A549 (cell line): ENCODE results near the gene BUB1B. TPM values are rescaled to one million over a fixed set of nuclear protein-coding genes. Genes with fewer than 3 reads are reported as not detected.

Source experiments
- ATAC-seq, 2 experiments: fragments of 200-7000 bp in 1 of 2; fragments of >200 bp in 1 of 2; cut with Nextera tagmentation in 1 of 2; cut with Tn5 transposase in 1 of 2; 3 replicates each; pipeline versions ENCODE4 v1.8.0 to v1.9.1; 2018 to 2020; ENCODE audit warnings: mild to moderate bottlenecking in 1 of 2, moderate library complexity in 1 of 2
- CTCF ChIA-PET: fragments of 300-600 bp; sonication (Branson Sonifier 250); formaldehyde crosslinking; extraction: SDS; loops from one replicate; lab custom pipeline; 2021; ENCODE audit warnings: antibody characterized with exemption, inconsistent platforms; lab: Yijun Ruan, JAX
- POLR2A ChIA-PET: fragments of 350-600 bp; formaldehyde crosslinking; extraction: SDS; loops from one replicate; lab custom pipeline; 2021; ENCODE audit warnings: antibody characterized with exemption, inconsistent platforms; lab: Yijun Ruan, JAX
- DNase-seq, 2 experiments: peaks; one replicate each; pipeline versions ENCODE4 v3.0.0 to v3.0.0-alpha.2; 2011 to 2016; ENCODE audit warnings: low read depth in 1 of 2, low spot score in 1 of 2
- FAIRE-seq: peaks from 2 replicates; lab custom pipeline; 2011; peaks lifted over from hg19 to GRCh38; lab: Jason Lieb, UNC
- H3K27ac ChIP-seq, 2 experiments: fragments of >200 bp; sonication (Bioruptor Twin); formaldehyde crosslinking; 3 replicates each; pipeline ENCODE4 v1.5.1; 2016 to 2017
- H3K4me1 ChIP-seq: fragments of >200 bp; sonication (Bioruptor Twin); formaldehyde crosslinking; 3 replicates; pipeline ENCODE4 v1.6.1; 2016
- H3K4me2 ChIP-seq: fragments of >200 bp; sonication (Bioruptor Twin); formaldehyde crosslinking; 3 replicates; pipeline ENCODE4 v1.6.1; 2016
- H3K4me3 ChIP-seq: fragments of >200 bp; sonication (Bioruptor Twin); formaldehyde crosslinking; 3 replicates; pipeline ENCODE4 v1.5.1; 2016
- H3K9me3 ChIP-seq: fragments of >200 bp; sonication (Bioruptor Twin); formaldehyde crosslinking; 3 replicates; pipeline ENCODE4 v1.6.1; 2016
- CBX2 ChIP-seq: fragments of 200-600 bp; sonication (generic); IDR thresholded peaks from 2 replicates; pipeline ENCODE4 v1.6.1; 2016; ENCODE audit warnings: low read depth, mild to moderate bottlenecking, borderline replicate concordance
- CTCF ChIP-seq: fragments of >200 bp; sonication (Bioruptor Twin); formaldehyde crosslinking; IDR thresholded peaks from 3 replicates; pipeline ENCODE4 v1.5.1; 2016
- GATA3 ChIP-seq: IDR thresholded peaks from 2 replicates; pipeline ENCODE4 v1.6.1; 2012; ENCODE audit warnings: borderline replicate concordance
- HES2 ChIP-seq: fragments of >200 bp; sonication (Bioruptor Twin); formaldehyde crosslinking; IDR thresholded peaks from 2 replicates; pipeline ENCODE4 v1.6.1; 2016
- HOXA7 ChIP-seq: fragments of 250-450 bp; sonication (Bioruptor Pico); IDR thresholded peaks from 2 replicates; pipeline ENCODE4 v1.5.0; 2020; ENCODE audit warnings: mild to moderate bottlenecking, moderate library complexity
- HOXB13 ChIP-seq: fragments of 250-450 bp; sonication (Bioruptor Pico); IDR thresholded peaks from 2 replicates; pipeline ENCODE4 v1.5.0; 2020; ENCODE audit warnings: low read depth, mild to moderate bottlenecking, moderate library complexity
- JUN ChIP-seq, 2 experiments: fragments of >200 bp; sonication (Bioruptor Twin); formaldehyde crosslinking; IDR thresholded peaks; 2 replicates in 1 of 2; 3 replicates in 1 of 2; pipeline ENCODE4 v1.6.1; 2016 to 2017
- MYC ChIP-seq: IDR thresholded peaks from 2 replicates; pipeline ENCODE4 v1.6.1; 2012; ENCODE audit warnings: mild to moderate bottlenecking, inconsistent platforms, low read length, improper control_type of control experiment, borderline replicate concordance
- POLR2A ChIP-seq: IDR thresholded peaks from 2 replicates; pipeline ENCODE4 v1.6.1; 2012; ENCODE audit warnings: mild to moderate bottlenecking, low read length
- POLR2AphosphoS2 ChIP-seq: conservative IDR thresholded peaks from 2 replicates; pipeline ENCODE4 v1.6.1; 2012; ENCODE audit warnings: low read length, improper control_type of control experiment, inconsistent platforms
- RAD21 ChIP-seq, 2 experiments: fragments of >200 bp in 1 of 2; sonication (Bioruptor Twin) in 1 of 2; formaldehyde crosslinking in 1 of 2; IDR thresholded peaks in 1 of 2; conservative IDR thresholded peaks in 1 of 2; 2 replicates in 1 of 2; 3 replicates in 1 of 2; pipeline ENCODE4 v1.6.1; 2012 to 2018; ENCODE audit warnings: inconsistent platforms in 1 of 2
- RARB ChIP-seq: fragments of 250-450 bp; sonication (Bioruptor Pico); IDR thresholded peaks from 2 replicates; pipeline ENCODE4 v1.8.0; 2021; ENCODE audit warnings: mild to moderate bottlenecking, moderate library complexity
- RFX5 ChIP-seq: fragments of 450-650 bp; IDR thresholded peaks from 2 replicates; pipeline ENCODE4 v1.7.1; 2014; ENCODE audit warnings: antibody characterized with exemption, mild to moderate bottlenecking, moderate library complexity
- RNF2 ChIP-seq: fragments of 200-600 bp; sonication (generic); IDR thresholded peaks from 2 replicates; pipeline ENCODE4 v1.6.1; 2016; ENCODE audit warnings: low read depth, mild to moderate bottlenecking, antibody characterized with exemption, moderate library complexity, borderline replicate concordance
- SMC3 ChIP-seq: fragments of >200 bp; sonication (Bioruptor Twin); formaldehyde crosslinking; IDR thresholded peaks from 3 replicates; pipeline ENCODE4 v1.6.1; 2018; ENCODE audit warnings: inconsistent platforms
- TFCP2L1 ChIP-seq: fragments of 250-450 bp; sonication (Bioruptor Pico); IDR thresholded peaks from 2 replicates; pipeline ENCODE4 v1.5.0; 2021; ENCODE audit warnings: mild to moderate bottlenecking
- ZC3H11A ChIP-seq: fragments of 450-650 bp; IDR thresholded peaks from 2 replicates; pipeline ENCODE4 v1.6.1; 2014; ENCODE audit warnings: antibody characterized with exemption, mild to moderate bottlenecking
- ZFP36 ChIP-seq: fragments of 450-650 bp; IDR thresholded peaks from 2 replicates; pipeline ENCODE4 v1.6.1; 2014; ENCODE audit warnings: borderline replicate concordance; ENCODE audit not compliant: partially characterized antibody
- ZNF302 ChIP-seq: fragments of 250-450 bp; sonication (Bioruptor Pico); IDR thresholded peaks from 2 replicates; pipeline ENCODE4 v1.9.0; 2021; ENCODE audit warnings: inconsistent platforms, mild to moderate bottlenecking, moderate library complexity
- ZSCAN20 ChIP-seq: fragments of 250-450 bp; sonication (Bioruptor Pico); IDR thresholded peaks from 2 replicates; pipeline ENCODE4 v1.8.0; 2022; ENCODE audit warnings: mild to moderate bottlenecking, moderate library complexity
- WGBS: methylation state at CpG from one replicate; pipeline ENCODE4 v1.1.6; 2017; ENCODE audit errors: missing lambda C conversion rate; 5-methylcytosine and 5-hydroxymethylcytosine counted together
- polyA plus RNA-seq, 4 experiments: library from polyadenylated mRNA; depleted of rRNA in 3 of 4; stranded (reverse); fragments of >200 nt; fragmentation: RNase III in 1 of 4; extraction: RNeasy Plus Mini Kit Qiagen cat#74134 plus additional on column Dnase treatment in 1 of 4; gene quantifications; 2 replicates in 3 of 4; 3 replicates in 1 of 4; pipeline ENCODE4 v1.2.3, GENCODE V29; 2011 to 2017

The BUB1B gene
- polyA plus RNA-seq, 2 of the 4 experiments (the other 2 are of a cell fraction), result 37.5 to 50.2 TPM

- ChIA-PET CTCF (interaction anchor here (0.8 to 1.9 kb wide), 4 partner anchors 8 to 114 kb away, joined by 3 to 5 read pairs (median 4); no protein-coding TSS in a partner anchor), POLR2A (no interaction called here)
- H3K4me1 ChIP-seq, result peaks cover 9% of the 10 kb centered on the region
- no peak for FAIRE-seq
- H3K27ac ChIP-seq, result no peak overlapping the region
- H3K4me3 ChIP-seq, result no peak overlapping the region
- ATAC-seq, result no peak
- no peaks in the 10 kb centered on the region for H3K9me3 ChIP-seq
- DNase-seq, result no peak
- TF ChIP-seq RNF2, result no peak
- no peak for TF ChIP-seq RFX5
- no peak for TF ChIP-seq JUN (IDR thresholded peaks at IDR 0.05)
- TF ChIP-seq POLR2A, result no peak
- no peak for TF ChIP-seq ZFP36
- TF ChIP-seq MYC, result no peak
- no peak for TF ChIP-seq ZNF302 (CRISPR knock-in tag)
- 80% methylated on average over 7 of the region's 7 CpGs for WGBS
- no peak overlapping the region for H3K4me2 ChIP-seq
Measured at GRCh38 chr15:40157778-40158447, 3.0 kb upstream of the BUB1B start.

- no peak for ATAC-seq
- no peak for TF ChIP-seq HOXB13 (CRISPR knock-in tag)
- TF ChIP-seq TFCP2L1 (CRISPR knock-in tag), result no peak
- TF ChIP-seq HOXA7 (CRISPR knock-in tag), result no peak
- TF ChIP-seq RNF2, result no peak
- TF ChIP-seq, all 56 proteins: peak for 0
- Histone ChIP-seq H3K4me2 (peak overlapping the region; percentile 70; the same call in 1 of the 3 replicates), H3K4me3 (no peak overlapping the region), H3K9me3 (no peaks in the 10 kb centered on the region), H3K4me1 (peaks cover 11% of the 10 kb centered on the region), H3K27ac (no peak overlapping the region)
- ChIA-PET POLR2A (no interaction called here), CTCF (interaction anchor here (1.3 to 1.9 kb wide), 4 partner anchors 10 to 47 kb away, joined by 3 to 5 read pairs (median 4); no protein-coding TSS in a partner anchor)
- 94% methylated on average over 3 of the region's 3 CpGs for WGBS
- DNase-seq, result no peak
- FAIRE-seq, result no peak
Measured at GRCh38 chr15:40160021-40160420, 848 bp upstream of the BUB1B start.

- POLR2A ChIA-PET, result no interaction called here
- ATAC-seq (no peak), FAIRE-seq (no peak), DNase-seq (no peak)
- H3K4me3 ChIP-seq, result peak overlapping the region; percentile 69
- peak overlapping the region; percentile 79 for H3K4me2 ChIP-seq
- CTCF ChIA-PET, result interaction anchor here (0.7 to 2.2 kb wide), 6 partner anchors 12 to 116 kb away, joined by 3 to 12 read pairs (median 4); no protein-coding TSS in a partner anchor
- no peak for TF ChIP-seq CTCF
- no peak for TF ChIP-seq RARB (CRISPR knock-in tag)
- no peak for TF ChIP-seq HES2
- TF ChIP-seq SMC3, result no peak
- TF ChIP-seq ZSCAN20 (CRISPR knock-in tag), result no peak
- TF ChIP-seq ZC3H11A, result no peak
- TF ChIP-seq POLR2AphosphoS2, result no peak
- TF ChIP-seq GATA3, result no peak
- no peak for TF ChIP-seq RAD21 (conservative IDR thresholded peaks at IDR 0.05 in 1 of 2, IDR thresholded peaks at IDR 0.05 in 1 of 2)
- no peak for TF ChIP-seq HOXB13 (CRISPR knock-in tag)
- TF ChIP-seq CBX2, result no peak
- no peaks in the 10 kb centered on the region for H3K9me3 ChIP-seq
- 2% methylated on average over 2 of the region's 2 CpGs for whole genome bisulfite sequencing
- peak overlapping the region; percentile 70 to 92 for H3K27ac ChIP-seq
- H3K4me1 ChIP-seq, result peaks cover 11% of the 10 kb centered on the region
Measured at GRCh38 chr15:40161693-40162391, 973 bp downstream of the BUB1B start.
